ENCODE results near the gene FLCN.

DNA sequence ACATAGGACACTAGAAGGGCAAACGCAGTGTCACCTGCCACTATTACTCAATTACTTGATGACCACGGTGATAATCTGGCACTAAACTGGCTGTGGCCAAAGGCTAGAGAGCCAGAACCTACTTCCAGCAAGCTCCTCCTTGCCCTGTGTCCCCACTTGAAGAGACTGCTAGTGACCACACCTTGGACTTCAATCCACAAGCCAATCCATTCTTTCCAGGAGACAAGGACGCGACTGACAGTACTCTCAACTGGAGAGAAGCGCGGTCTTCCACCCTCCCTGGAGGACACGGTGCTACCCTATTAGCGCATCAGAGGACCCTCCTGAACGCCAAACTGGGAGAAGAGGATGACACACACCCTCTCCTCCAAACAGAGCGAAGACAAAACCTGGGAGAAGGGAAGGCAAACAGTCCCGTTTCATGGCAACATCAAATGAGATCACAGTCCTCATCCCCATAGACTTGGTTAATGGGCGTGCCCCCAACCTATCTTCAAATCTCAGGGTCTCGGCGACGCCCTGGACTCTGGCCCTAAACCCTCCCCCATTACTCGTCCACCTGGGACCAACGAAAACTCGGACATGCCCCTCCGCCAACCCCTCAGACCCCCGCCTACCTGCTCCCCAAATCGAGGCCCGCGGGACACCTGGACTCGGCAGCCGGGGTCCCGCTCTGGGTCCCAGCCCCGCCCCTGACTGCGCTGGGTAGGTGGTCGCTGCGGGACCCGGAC lies 508 bp downstream of the FLCN start:
- TF ChIP-seq CTCF (IDR thresholded peaks at IDR 0.05) (no peak), POLR2A (IDR thresholded peaks at IDR 0.05) (no peak)

All from testis (tissue), 2 donors.